ENCODE measurements around the gene LRRC58. TPM values are rescaled to one million over a fixed set of nuclear protein-coding genes. Genes with fewer than 3 reads are reported as not detected.
A peak's percentile ranks its signal among the peaks of the same experiment; 100 is the strongest.
"Not testable (repeated sequence)": the region's sequence is repeated elsewhere in the genome, so short reads cannot be mapped to it uniquely, and the experiment has no call there.

LRRC58 gene
- total RNA-seq, 1 experiment from 2014 or later = 38.9 TPM

- DNase-seq (ENCODE audit: low spot score) = peak; percentile 44
- in situ Hi-C loops (cut with HindIII; ENCODE audit: low sequenced_read_pairs) = no loop called here
Observed at GRCh38 chr3:120348065-120348990, 826 bp downstream of the LRRC58 start.

GRCh38 chr3:120344349-120344748 is 4.8 kb downstream of the LRRC58 start:
- no peak for DNase-seq (ENCODE audit: low spot score)
- in situ Hi-C loops (cut with HindIII; ENCODE audit: low sequenced_read_pairs) = no loop called here

DNA sequence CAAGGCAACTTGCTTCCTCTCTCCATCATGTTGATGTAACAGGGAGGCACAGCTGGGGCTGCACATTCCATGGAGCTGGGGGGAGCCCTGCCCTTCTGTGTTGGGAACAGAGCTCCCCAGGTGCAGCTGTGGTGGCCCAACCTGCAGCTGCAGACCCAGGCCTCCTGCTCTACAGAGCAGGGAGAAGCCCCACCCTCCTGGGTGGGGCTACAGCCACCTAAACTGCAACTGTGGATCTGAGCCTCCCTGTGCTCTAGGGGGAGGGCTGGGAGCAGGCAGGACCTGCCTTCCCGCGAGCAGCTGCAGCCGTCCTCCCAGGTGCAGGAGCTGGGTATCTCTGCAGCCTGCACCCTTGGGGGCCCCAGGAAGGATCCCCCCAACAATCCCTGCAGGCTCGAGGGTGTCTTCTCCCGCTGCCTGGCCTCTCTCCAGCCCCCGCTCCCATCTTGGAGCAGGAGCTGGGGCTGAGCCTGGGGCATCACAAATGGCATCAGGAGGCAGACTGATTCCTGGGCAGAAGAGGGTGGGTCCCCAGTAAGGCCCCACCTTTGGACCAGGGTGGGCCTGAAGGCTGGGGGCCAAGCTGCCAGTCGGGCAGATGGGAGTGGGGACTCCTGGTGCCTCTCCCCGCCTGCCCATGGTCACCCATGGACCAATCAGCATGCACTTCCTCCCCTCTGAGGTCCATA is 7.4 kb downstream of the LRRC58 start:
- in situ Hi-C loops (cut with HindIII; ENCODE audit: low sequenced_read_pairs) = no loop called here
- DNase-seq (ENCODE audit: low spot score) = no peak

DNA sequence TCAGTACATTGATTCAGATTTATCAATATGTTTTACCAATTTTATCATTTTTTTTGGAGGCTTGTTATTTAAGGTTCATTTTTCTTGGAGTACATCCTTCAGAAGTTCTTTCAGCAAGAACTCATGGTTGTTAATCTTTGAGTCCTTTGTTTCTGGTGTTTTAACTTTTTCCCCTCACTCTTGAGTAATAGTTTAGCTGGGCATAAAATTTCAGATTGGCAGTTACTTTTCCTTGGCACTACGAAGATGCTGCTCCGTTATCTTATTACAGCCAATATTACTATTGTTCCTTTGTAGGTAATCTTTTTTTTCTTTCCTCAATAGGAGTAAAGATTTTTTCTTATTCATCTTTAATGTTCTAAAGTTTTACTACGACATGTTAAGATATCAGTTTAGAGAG is 9.8 kb downstream of the LRRC58 start:
- in situ Hi-C loops (cut with HindIII; ENCODE audit: low sequenced_read_pairs) = no loop called here
- DNase-seq (ENCODE audit: low spot score) = no peak

- in situ Hi-C loops (cut with HindIII; ENCODE audit: low sequenced_read_pairs) = no loop called here
Observed at GRCh38 chr3:120338517-120338916, 10.6 kb downstream of the LRRC58 start.

DNA sequence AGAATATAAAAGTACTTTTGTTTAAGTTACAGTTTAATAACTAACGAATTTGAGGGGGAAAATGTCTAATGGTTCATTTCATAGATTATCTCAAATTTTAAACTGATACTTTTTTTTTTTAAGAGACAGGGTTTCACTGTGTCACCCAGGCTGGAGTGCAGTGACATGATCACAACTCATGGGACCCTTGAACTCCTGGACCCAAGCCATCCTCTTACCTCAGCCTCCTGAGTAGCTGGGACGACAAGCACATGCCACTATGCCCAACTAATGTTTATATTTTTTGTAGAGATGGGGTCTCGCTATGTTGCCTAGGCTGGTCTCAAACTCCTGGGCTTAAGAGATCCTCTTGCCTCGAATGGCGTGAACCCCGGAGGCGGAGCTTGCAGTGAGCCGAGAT is 16.5 kb downstream of the LRRC58 start:
- DNase-seq (ENCODE audit: low spot score) = no peak
- in situ Hi-C loops (cut with HindIII; ENCODE audit: low sequenced_read_pairs) = no loop called here

More at GRCh38 chr3:120338517-120338916, 10.6 kb downstream of the LRRC58 start:
- no peak for DNase-seq (ENCODE audit: low spot score)

GRCh38 chr3:120331076-120331475 is 18.1 kb downstream of the LRRC58 start:
- in situ Hi-C loops (cut with HindIII; ENCODE audit: low sequenced_read_pairs) = no loop called here
- DNase-seq (ENCODE audit: low spot score) = no peak

DNA sequence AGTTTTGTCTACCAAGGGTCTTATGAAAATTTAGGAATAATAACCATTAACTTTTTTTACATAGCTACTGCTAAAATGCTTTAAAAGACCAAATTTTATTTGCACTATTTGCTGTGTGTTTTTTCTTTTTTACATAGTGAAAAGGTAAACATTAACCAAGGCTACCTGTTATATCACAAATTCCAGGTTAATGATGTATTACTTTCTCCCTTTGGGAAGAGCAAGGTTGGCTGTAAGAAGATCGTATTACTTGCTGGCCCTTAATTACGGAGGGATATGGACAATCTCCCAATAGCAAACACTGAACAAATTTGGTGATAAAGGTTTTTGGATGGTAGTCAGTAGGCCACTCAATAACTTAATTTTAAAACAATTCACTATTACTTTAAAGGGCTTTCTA is 22.4 kb downstream of the LRRC58 start:
- in situ Hi-C loops (cut with HindIII; ENCODE audit: low sequenced_read_pairs) = no loop called here
- no peak for DNase-seq (ENCODE audit: low spot score)

- no peak for DNase-seq (ENCODE audit: low spot score)
- in situ Hi-C loops (cut with HindIII; ENCODE audit: low sequenced_read_pairs) = no loop called here
Observed at GRCh38 chr3:120324190-120324589, 25.0 kb downstream of the LRRC58 start.

DNA sequence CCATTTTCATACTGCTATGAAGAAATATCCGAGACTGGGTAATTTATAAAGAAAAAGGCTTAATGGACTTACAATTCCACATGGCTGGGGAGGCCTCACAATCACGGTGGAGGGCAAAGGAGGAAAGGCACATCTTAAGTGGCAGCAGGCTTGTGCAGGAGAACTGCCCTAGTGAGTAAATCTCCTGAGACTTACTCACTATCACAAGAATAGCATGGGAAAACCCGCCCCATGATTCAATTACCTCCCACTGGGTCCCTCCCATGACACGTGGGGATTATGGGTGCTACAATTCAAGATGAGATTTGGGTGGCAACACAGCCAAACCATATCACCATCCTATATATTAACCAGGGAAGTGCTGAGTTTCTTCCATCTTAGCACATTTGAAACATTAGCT is 25.4 kb downstream of the LRRC58 start:
- in situ Hi-C loops (cut with HindIII; ENCODE audit: low sequenced_read_pairs); DNase-seq (ENCODE audit: low spot score): not testable (repeated sequence)

- no peak for DNase-seq (ENCODE audit: low spot score)
- in situ Hi-C loops (cut with HindIII; ENCODE audit: low sequenced_read_pairs) = no loop called here
Observed at GRCh38 chr3:120311863-120312794, 37.0 kb downstream of the LRRC58 start.

GRCh38 chr3:120306519-120307455 is 42.4 kb downstream of the LRRC58 start:
- no peak for DNase-seq (ENCODE audit: low spot score)
- in situ Hi-C loops (cut with HindIII; ENCODE audit: low sequenced_read_pairs) = no loop called here

DNA sequence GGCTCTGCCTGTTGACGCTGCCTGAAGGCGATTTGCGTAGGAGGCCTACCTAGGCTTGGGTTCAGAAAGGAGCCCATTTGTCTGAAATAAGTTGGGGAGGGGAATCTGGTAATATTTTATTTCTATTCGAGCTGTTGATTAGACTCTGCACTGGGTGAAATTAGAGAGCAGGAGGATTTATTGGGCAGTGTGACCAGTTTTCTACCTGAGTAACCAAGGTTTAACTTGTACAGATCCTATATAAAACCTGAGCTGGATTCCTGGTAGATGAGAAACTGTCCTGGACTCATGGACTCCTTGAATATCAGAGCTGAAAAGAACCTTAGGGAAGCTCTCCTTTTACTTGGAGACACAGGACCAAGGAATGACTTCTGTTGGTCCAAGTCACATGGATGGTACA is 44.5 kb downstream of the LRRC58 start:
- in situ Hi-C loops (cut with HindIII; ENCODE audit: low sequenced_read_pairs) = no loop called here
- DNase-seq (ENCODE audit: low spot score) = no peak

DNA sequence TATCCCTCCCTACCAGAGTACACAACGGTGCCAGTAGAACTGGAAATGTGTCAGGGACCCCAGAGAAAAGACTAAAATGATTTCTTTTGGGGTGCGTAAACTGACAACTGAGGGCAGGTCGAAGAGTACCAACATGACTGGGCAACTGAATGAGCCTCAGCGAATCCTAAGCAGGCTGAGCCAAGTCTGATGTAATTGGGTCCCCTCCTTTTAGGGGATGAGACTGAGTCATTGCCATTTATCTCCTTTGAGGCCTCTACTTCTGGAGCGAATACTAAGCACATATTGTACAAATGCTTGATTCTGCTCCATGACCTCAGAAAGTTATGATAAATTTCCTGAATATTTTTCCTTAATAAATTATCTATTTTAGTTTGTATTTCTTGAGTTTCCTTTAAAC is 46.8 kb downstream of the LRRC58 start:
- DNase-seq (ENCODE audit: low spot score) = no peak
- in situ Hi-C loops (cut with HindIII; ENCODE audit: low sequenced_read_pairs) = no loop called here

- in situ Hi-C loops (cut with HindIII; ENCODE audit: low sequenced_read_pairs) = no loop called here
- no peak for DNase-seq (ENCODE audit: low spot score)
Observed at GRCh38 chr3:120300971-120301370, 48.2 kb downstream of the LRRC58 start.

DNA sequence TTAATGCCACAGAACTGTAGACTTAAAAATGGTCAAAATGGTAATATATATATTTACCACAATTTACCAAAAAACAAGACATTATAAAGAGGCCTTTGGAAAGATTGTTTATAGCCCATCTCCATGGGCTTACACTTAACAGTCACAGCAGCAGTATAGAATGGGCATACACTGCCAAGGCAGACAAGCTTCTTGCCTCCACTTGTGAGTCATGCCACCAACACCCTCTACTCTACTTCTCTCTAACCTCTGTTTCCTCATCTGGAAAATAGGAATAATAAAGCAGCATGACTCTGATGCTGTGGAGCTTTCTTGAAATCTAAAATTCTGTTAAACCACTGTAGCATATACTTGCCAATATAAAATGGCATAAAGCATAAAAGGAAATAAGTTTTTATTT is 49.8 kb downstream of the LRRC58 start:
- in situ Hi-C loops (cut with HindIII; ENCODE audit: low sequenced_read_pairs) = no loop called here

GRCh38 chr3:120298996-120299395 is 50.2 kb downstream of the LRRC58 start:
- in situ Hi-C loops (cut with HindIII; ENCODE audit: low sequenced_read_pairs) = no loop called here
- DNase-seq (ENCODE audit: low spot score) = no peak

More for the DNA sequence above, 49.8 kb downstream of the LRRC58 start:
- DNase-seq (ENCODE audit: low spot score) = no peak

DNA sequence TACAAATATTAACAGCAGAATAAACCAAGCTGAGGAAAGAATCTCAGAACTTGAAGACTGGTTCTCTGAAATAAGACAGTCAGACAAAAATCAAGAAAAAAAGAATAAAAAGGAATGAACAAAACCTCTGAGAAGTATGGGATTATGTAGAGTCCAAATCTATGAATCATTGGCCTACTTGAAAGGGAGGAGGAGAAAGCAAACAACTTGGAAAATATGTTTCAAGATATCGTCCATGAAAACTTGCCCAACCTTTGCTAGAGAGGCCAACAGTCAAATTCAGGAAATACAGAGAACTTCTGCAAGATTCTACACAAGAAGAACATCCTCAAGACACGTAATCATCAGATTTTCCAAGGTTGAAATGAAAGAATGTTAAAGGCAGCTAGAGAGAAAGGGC is 57.6 kb downstream of the LRRC58 start:
- in situ Hi-C loops (cut with HindIII; ENCODE audit: low sequenced_read_pairs); DNase-seq (ENCODE audit: low spot score): not testable (repeated sequence)

Data from G401 (cell line).